A549 treated with dexamethasone at 1 μM for 4 hours (cell line): ENCODE measurements around the gene MYCBPAP. TPM values are rescaled to one million over a fixed set of nuclear protein-coding genes. Genes with fewer than 3 reads are reported as not detected.

Experiments used
- total RNA-seq: library from RNA; stranded (reverse); fragments of 200-300 nt; extraction: Qiagen RNA extraction; gene quantifications from 5 replicates; pipeline ENCODE4 v1.2.3, GENCODE V29; 2022

The MYCBPAP gene, protein sequence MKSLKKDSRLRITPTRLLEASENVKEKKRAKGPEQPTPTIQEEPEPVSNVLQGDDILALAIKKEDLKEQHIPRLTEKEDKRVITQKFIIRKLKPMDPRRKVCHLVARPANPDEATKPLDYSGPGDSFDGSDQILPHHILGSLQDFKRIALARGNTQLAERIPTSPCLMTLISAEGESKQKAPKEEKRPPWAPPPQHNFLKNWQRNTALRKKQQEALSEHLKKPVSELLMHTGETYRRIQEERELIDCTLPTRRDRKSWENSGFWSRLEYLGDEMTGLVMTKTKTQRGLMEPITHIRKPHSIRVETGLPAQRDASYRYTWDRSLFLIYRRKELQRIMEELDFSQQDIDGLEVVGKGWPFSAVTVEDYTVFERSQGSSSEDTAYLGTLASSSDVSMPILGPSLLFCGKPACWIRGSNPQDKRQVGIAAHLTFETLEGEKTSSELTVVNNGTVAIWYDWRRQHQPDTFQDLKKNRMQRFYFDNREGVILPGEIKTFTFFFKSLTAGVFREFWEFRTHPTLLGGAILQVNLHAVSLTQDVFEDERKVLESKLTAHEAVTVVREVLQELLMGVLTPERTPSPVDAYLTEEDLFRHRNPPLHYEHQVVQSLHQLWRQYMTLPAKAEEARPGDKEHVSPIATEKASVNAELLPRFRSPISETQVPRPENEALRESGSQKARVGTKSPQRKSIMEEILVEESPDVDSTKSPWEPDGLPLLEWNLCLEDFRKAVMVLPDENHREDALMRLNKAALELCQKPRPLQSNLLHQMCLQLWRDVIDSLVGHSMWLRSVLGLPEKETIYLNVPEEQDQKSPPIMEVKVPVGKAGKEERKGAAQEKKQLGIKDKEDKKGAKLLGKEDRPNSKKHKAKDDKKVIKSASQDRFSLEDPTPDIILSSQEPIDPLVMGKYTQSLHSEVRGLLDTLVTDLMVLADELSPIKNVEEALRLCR
- total RNA-seq, result 0.38 to 0.61 TPM (median 0.54 TPM) in 5 replicates

GRCh38 chr17:50507871-50508572 lies at the start of gene MYCBPAP:
Gene MYCBPAP, plus strand, starts transcription at chr17:50508439. Its CDS starts 236 bp downstream, at chr17:50508675.

DNA sequence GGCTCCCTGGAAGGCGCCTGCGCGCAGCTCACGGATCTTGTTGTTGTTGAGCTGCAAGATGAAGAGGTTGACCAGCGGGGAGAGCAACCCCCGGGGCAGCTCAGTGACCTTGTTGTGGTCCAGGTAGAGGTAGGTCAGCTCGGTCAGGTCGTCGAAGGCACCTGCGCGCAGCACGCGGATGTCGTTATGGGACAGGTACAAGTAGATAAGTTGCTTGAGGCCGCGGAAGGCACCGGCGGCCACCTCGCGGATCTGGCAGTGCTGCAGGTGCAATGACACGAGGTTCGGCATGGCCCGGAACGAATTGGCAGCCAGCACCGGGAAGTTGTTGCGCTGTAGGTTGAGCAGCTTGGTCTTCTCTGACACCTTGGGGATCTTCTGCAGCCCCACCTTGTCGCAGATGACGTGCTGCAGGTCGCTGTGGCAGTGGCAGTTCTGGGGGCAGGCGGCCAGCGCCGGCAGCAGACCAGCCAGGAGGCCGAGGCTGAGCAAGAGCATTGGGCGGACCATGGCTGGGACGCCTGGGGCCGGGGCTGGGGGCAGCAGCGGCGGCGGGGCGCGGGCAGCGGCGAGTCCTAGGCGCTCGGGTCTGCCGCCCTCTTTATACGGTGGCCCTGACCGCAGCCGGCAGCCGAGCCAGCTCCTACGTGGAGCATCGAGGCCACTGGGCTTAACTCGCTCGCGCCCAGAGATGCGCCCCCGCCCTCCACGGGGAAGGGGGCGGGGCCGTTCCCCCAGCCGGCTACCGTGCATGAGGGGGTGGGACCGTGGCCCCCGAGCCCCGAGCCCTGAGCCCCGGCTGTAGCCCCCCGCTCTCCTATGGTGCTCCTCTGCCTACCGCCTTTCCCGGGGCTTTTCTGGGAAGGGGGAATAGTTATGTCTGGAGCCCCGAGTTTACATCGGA lies 39.7 kb upstream of the MYCBPAP start, which contains the start of gene CHAD:
TSS of gene CHAD (minus strand) at position 577 of the 904 bp plus-strand sequence. CDS start at position 510, 67 bp downstream.

DNA sequence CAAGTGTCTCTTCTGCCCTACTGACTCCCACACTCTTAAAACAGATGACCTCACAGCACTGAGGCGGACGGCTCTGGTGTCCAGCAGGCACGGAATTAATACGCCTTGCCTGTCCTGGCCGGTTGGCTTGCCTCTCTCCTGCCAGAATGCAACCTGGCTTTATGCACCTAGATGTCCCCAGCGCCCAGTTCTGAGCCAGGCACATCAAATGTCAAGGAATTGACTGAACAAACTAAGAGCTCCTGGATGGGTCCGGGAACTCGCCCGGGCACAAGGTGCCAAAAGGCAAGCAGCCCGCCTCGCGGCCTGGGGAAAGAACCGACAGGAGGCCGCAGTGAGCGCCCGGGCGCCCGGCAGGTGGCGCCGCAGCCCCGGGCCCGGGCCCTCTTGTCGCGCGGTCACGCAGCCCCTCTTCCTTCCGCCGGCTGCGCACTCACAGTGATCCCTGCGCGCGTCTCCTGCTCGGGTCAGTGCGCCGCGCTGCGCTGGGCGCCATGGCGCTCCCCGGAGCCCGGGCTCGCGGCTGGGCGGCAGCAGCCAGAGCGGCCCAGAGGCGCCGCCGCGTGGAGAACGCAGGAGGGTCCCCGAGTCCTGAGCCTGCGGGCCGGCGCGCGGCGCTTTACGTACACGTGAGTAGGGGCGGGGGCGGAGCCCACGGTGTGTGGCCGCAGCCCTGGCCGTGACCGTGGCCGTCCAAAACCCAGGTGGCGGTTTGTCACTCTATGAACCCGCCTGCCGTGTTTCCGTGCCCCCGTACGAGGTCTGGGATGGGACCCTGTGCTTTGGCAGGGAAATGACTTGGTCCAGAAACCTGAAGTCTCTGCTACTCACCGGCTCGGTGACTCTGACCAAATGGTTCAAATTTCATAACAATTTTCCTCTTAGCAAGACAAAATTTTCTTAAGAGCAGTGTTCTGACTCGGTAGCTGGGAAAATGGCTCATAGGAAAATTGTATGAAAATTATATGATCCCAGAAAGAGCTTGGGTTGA lies 29.6 kb upstream of the MYCBPAP start, which contains the start of gene RSAD1:
TSS of gene RSAD1 (plus strand) at position 470 of the 991 bp plus-strand sequence. CDS start at position 495, 25 bp downstream.

DNA sequence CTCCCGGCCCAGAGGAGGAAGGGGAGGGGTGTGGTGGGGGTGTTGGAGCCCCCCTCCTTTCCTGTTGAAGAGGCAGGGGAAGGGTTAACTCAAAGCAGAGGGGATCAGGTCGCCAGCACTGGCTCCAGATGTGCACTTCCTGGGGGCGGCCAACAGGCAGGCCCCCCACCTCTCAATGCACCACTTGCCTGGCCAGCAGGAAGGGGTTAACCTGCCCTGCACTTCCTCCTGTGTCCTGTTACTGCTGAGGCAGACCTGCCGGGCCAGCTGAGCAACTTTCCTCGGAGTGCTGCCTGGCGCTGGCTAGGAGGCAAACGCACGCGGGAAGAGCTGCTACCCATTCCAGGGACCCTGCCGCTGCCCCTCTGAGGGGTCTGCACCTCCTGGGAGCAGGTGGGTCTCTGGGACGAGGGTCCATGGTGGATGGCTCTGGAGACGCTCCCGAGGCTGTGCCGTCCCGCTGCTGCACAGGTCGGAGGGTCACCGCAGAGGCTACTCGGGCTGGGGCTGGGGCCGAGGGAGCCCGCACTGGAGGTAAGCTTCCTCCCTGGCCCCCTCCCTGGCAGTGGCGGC lies 24.3 kb downstream of the MYCBPAP start, which contains the start of gene EPN3:
TSS of gene EPN3 (plus strand) at position 284 of the 573 bp plus-strand sequence. CDS start 3,822 bp downstream, outside the sequence.

GRCh38 chr17:50547035-50547735 lies 38.9 kb downstream of the MYCBPAP start, which contains the start of gene SPATA20:
Gene SPATA20, plus strand, starts transcription at chr17:50547174. Its CDS starts 35 bp downstream, at chr17:50547209.

DNA sequence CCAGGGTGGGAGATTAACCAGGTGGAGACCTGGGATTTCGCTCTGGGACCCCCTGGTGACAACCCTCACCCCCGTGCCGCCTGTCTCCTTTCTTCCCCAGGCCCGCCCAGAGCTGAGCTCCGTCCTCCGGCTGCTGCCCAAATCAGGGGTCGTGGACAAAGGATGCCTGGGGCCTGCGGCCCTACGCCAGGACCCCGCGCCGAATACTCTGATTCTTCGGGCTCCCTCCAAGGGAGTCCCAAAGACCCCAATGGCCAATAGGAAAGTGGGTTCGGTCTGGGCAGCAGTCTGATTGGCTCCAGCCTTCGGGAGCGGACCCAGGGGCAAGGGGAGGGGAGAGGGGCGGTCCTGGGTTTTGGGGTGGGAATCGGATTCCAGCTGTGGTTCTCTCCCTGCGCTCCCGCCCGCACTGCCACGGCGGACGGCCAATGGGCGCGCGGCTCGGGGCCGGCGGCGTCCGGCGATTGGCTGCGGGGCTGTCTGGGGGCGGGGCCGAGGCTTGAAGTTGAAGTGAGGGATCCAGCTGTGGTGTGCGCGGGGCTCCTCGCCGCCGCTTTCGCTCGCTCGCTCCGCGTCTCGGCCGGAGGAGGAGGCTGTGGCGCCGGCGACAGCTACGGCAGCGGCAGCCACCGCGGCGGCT lies 52.1 kb downstream of the MYCBPAP start, which contains the start of gene CACNA1G:
TSS of gene CACNA1G (plus strand) at position 531 of the 640 bp plus-strand sequence. CDS start 745 bp downstream, outside the sequence.

Other genes with a start within 250 kb of the MYCBPAP start
- gene TMEM92, start 234.0 kb upstream of the MYCBPAP start, total RNA-seq, result 14.9 to 17.9 TPM (median 16.1 TPM) in 5 replicates
- 15.9 to 25.4 TPM (median 23.4 TPM) in 5 replicates for gene XYLT2, start 162.3 kb upstream of the MYCBPAP start, total RNA-seq
- 118 to 156 TPM (median 127 TPM) in 5 replicates for gene MRPL27, start 135.3 kb upstream of the MYCBPAP start, total RNA-seq
- 13.3 to 14.6 TPM (median 14.3 TPM) in 5 replicates for gene EME1, start 135.2 kb upstream of the MYCBPAP start, total RNA-seq
- 240 to 258 TPM (median 249 TPM) in 5 replicates for gene LRRC59, start 110.9 kb upstream of the MYCBPAP start, total RNA-seq
- 11.7 to 17.2 TPM (median 12.4 TPM) in 5 replicates for gene ACSF2, start 82.2 kb upstream of the MYCBPAP start, total RNA-seq
- gene CHAD, start 39.6 kb upstream of the MYCBPAP start, total RNA-seq, result not detected in 5 replicates
- 22.7 to 31.6 TPM (median 31.1 TPM) in 5 replicates for gene RSAD1, start 29.6 kb upstream of the MYCBPAP start, total RNA-seq
- gene EPN3, start 24.3 kb downstream of the MYCBPAP start, total RNA-seq, result 0.14 to 0.34 TPM (median 0.18 TPM) in 5 replicates
- gene SPATA20, start 38.7 kb downstream of the MYCBPAP start, total RNA-seq, result 58.5 to 82.5 TPM (median 77.0 TPM) in 5 replicates
- 2.7 to 4.9 TPM (median 4.6 TPM) in 5 replicates for gene CACNA1G, start 52.3 kb downstream of the MYCBPAP start, total RNA-seq
- gene ABCC3, start 126.4 kb downstream of the MYCBPAP start, total RNA-seq, result 91.0 to 164 TPM (median 132 TPM) in 5 replicates
- gene ANKRD40, start 199.5 kb downstream of the MYCBPAP start, total RNA-seq, result 46.8 to 56.6 TPM (median 50.2 TPM) in 5 replicates
- 71.2 to 104 TPM (median 88.1 TPM) in 5 replicates for gene LUC7L3, start 211.2 kb downstream of the MYCBPAP start, total RNA-seq